OCI-LY1 (cell line): Measurements from ENCODE around the gene CD38.

Source experiments
- EZH2 ChIP-seq: fragments of 200-600 bp; sonication (generic), shearing (Covaris generic); IDR thresholded peaks from 2 replicates; pipeline ENCODE4 v1.8.0; 2017; ENCODE audit warnings: borderline replicate concordance, mixed run types, mild to moderate bottlenecking, antibody characterized with exemption, low read length, moderate library complexity, mixed read lengths
- TF ChIP-seq, protein P1 (sequence below): fragments of 200-600 bp; sonication (generic), shearing (Covaris generic); IDR thresholded peaks from 2 replicates; pipeline ENCODE4 v1.5.1; 2017; ENCODE audit warnings: mild to moderate bottlenecking, antibody characterized with exemption, low read length, moderate library complexity, mixed read lengths

DNA sequence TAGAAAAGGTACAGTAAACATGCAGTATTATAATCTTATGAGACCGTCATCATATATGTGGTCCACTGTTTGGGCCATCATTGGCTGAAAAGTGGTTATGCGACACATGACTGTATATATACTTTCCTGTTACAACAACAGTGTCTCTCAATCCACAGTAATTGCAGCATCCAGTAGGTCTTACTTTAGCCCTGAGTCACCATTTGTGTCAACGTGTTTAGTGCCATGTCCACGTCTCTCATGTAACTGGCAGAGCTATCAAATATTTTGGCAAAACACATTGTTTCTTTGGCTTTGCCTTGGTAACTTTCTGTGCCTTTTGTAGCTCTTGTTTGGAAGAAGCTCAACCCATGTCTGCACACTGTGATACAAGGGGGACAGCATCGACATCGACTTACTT, 73.8 kb downstream of the CD38 start:
- TF ChIP-seq, protein P1, sequence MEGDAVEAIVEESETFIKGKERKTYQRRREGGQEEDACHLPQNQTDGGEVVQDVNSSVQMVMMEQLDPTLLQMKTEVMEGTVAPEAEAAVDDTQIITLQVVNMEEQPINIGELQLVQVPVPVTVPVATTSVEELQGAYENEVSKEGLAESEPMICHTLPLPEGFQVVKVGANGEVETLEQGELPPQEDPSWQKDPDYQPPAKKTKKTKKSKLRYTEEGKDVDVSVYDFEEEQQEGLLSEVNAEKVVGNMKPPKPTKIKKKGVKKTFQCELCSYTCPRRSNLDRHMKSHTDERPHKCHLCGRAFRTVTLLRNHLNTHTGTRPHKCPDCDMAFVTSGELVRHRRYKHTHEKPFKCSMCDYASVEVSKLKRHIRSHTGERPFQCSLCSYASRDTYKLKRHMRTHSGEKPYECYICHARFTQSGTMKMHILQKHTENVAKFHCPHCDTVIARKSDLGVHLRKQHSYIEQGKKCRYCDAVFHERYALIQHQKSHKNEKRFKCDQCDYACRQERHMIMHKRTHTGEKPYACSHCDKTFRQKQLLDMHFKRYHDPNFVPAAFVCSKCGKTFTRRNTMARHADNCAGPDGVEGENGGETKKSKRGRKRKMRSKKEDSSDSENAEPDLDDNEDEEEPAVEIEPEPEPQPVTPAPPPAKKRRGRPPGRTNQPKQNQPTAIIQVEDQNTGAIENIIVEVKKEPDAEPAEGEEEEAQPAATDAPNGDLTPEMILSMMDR: no peak
- no peak for TF ChIP-seq EZH2
